Measurements from ENCODE around the gene LSM14B. TPM values are rescaled to one million over a fixed set of nuclear protein-coding genes. Genes with fewer than 3 reads are reported as not detected.

LSM14B gene
- total and polyA plus RNA-seq, 4 donors, result 16.4 to 41.7 (median 27.8) TPM

- DNase-seq (no peak), ATAC-seq (ENCODE audit: insufficient read depth, low FRiP score) (no peak)
- no peak overlapping the region for H3K9ac ChIP-seq (ENCODE audit: insufficient read depth in 1 of 2, low read length in 2 of 2)
- no peak overlapping the region for H3K4me3 ChIP-seq
- peaks cover 5 to 56% (median 17%) of the 10 kb centered on the region in 4 donors for H3K36me3 ChIP-seq (ENCODE audit: control insufficient read depth in 4 of 4, insufficient read depth in 4 of 4, low read length in 4 of 4)
- no peak for TF ChIP-seq CTCF (IDR thresholded peaks at IDR 0.05; ENCODE audit: control extremely low read depth, extremely low read depth)
- WGBS, 2 donors, result 89 to 96% methylated on average over 4 of the region's 4 CpGs
- no peaks in the 10 kb centered on the region for H3K4me1 ChIP-seq (ENCODE audit: control insufficient read depth in 5 of 5, insufficient read depth in 5 of 5, low read length in 5 of 5)
- no peak overlapping the region for H3K27ac ChIP-seq (ENCODE audit: low read depth in 1 of 2, low read length in 1 of 2)
- H3K9me3 ChIP-seq (ENCODE audit: control insufficient read depth in 4 of 4, insufficient read depth in 3 of 4, low read length in 3 of 4), result no peaks in the 10 kb centered on the region
- no peaks in the 10 kb centered on the region for H3K27me3 ChIP-seq (ENCODE audit: control insufficient read depth in 3 of 3, insufficient read depth in 3 of 3, low read length in 2 of 3)
Observed at GRCh38 chr20:62168061-62168460, 45.8 kb downstream of the LSM14B start.

DNA sequence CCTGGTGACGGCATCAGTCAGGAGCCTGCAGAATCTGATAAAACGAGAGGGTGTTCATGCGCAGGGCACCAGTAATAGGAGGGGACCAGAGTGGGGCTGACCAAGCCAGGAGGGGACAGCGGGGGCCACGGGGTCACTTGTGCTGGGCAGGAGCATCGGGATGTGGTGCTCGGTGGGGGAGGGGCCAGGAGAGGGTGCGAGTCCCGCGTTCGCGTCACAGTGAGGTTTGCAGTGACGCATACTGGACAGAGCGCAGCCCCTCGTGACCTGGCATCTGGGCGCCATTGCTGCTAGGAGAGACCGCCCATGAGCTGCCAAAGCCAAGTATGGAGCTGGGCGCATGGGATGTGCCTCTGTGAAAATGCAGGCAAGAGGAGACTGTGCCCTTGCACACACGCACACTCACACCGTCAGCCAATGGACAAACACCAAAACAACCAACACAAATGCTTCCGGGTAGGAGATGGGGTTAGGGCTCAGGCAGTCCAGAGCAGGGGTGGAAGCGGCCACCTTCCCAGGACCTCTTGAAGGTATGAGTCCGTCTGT lies 46.7 kb downstream of the LSM14B start:
- H3K27ac ChIP-seq (ENCODE audit: low read depth in 1 of 2, low read length in 1 of 2), result no peak overlapping the region
- H3K4me3 ChIP-seq, result no peak overlapping the region
- H3K9ac ChIP-seq (ENCODE audit: insufficient read depth in 1 of 2, low read length in 2 of 2), result no peak overlapping the region
- no peaks in the 10 kb centered on the region for H3K9me3 ChIP-seq (ENCODE audit: control insufficient read depth in 4 of 4, insufficient read depth in 3 of 4, low read length in 3 of 4)
- TF ChIP-seq CTCF (IDR thresholded peaks at IDR 0.05; ENCODE audit: control extremely low read depth, extremely low read depth), result no peak
- peaks cover 5 to 48% (median 17%) of the 10 kb centered on the region in 4 donors for H3K36me3 ChIP-seq (ENCODE audit: control insufficient read depth in 4 of 4, insufficient read depth in 4 of 4, low read length in 4 of 4)
- no peaks in the 10 kb centered on the region for H3K4me1 ChIP-seq (ENCODE audit: control insufficient read depth in 5 of 5, insufficient read depth in 5 of 5, low read length in 5 of 5)
- no peak for ATAC-seq (ENCODE audit: insufficient read depth, low FRiP score)
- 95 to 98% methylated on average over 23 of the region's 23 CpGs for WGBS, 2 donors
- H3K27me3 ChIP-seq (ENCODE audit: control insufficient read depth in 3 of 3, insufficient read depth in 3 of 3, low read length in 2 of 3), result no peaks in the 10 kb centered on the region
- DNase-seq, result no peak

DNA sequence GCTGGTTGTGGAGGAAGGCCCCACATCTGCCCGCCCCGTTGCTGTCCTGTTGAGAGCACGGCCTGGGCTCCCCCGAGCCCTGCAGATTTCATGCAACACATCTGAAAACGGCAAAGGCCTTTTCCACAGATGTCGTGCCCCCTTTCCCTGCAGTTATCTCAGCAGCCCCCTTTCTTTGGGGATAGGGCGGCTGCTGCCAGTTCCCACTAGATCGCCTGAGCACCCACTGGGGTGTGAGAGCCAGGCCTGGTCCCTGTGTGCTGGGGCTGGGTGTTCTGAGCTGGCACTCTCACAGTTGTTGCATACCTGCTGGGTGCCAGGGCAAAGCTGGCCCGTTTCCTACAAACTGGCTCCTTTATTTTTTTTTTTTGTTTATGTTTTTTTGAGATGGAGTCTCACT lies 48.3 kb downstream of the LSM14B start:
- DNase-seq, result no peak
- no peak for TF ChIP-seq CTCF (IDR thresholded peaks at IDR 0.05; ENCODE audit: control extremely low read depth, extremely low read depth)
- Histone ChIP-seq H3K27me3 (ENCODE audit: control insufficient read depth in 3 of 3, insufficient read depth in 3 of 3, low read length in 2 of 3) (no peaks in the 10 kb centered on the region), H3K9me3 (ENCODE audit: control insufficient read depth in 4 of 4, insufficient read depth in 3 of 4, low read length in 3 of 4) (no peaks in the 10 kb centered on the region), H3K9ac (ENCODE audit: insufficient read depth in 1 of 2, low read length in 2 of 2) (no peak overlapping the region), H3K4me3 (no peak overlapping the region), H3K36me3 (ENCODE audit: control insufficient read depth in 4 of 4, insufficient read depth in 4 of 4, low read length in 4 of 4) (peaks cover 5 to 46% (median 15%) of the 10 kb centered on the region in 4 donors), H3K27ac (ENCODE audit: low read depth in 1 of 2, low read length in 1 of 2) (no peak overlapping the region), H3K4me1 (ENCODE audit: control insufficient read depth in 5 of 5, insufficient read depth in 5 of 5, low read length in 5 of 5) (no peaks in the 10 kb centered on the region)
- WGBS, 2 donors, result 96 to 97% methylated on average over 9 of the region's 9 CpGs
- no peak for ATAC-seq (ENCODE audit: insufficient read depth, low FRiP score)

GRCh38 chr20:62171245-62171644 lies 49.0 kb downstream of the LSM14B start:
- no peak for TF ChIP-seq CTCF (IDR thresholded peaks at IDR 0.05; ENCODE audit: control extremely low read depth, extremely low read depth)
- no peaks in the 10 kb centered on the region for H3K27me3 ChIP-seq (ENCODE audit: control insufficient read depth in 3 of 3, insufficient read depth in 3 of 3, low read length in 2 of 3)
- peaks cover 4 to 43% (median 15%) of the 10 kb centered on the region in 4 donors for H3K36me3 ChIP-seq (ENCODE audit: control insufficient read depth in 4 of 4, insufficient read depth in 4 of 4, low read length in 4 of 4)
- no peaks in the 10 kb centered on the region for H3K4me1 ChIP-seq (ENCODE audit: control insufficient read depth in 5 of 5, insufficient read depth in 5 of 5, low read length in 5 of 5)
- no peak overlapping the region for H3K9ac ChIP-seq (ENCODE audit: insufficient read depth in 1 of 2, low read length in 2 of 2)
- no peak for DNase-seq
- no peak overlapping the region for H3K27ac ChIP-seq (ENCODE audit: low read depth in 1 of 2, low read length in 1 of 2)
- no peaks in the 10 kb centered on the region for H3K9me3 ChIP-seq (ENCODE audit: control insufficient read depth in 4 of 4, insufficient read depth in 3 of 4, low read length in 3 of 4)
- ATAC-seq (ENCODE audit: insufficient read depth, low FRiP score), result no peak
- 73 to 75% methylated on average over 8 of the region's 8 CpGs for WGBS, 2 donors
- H3K4me3 ChIP-seq, result no peak overlapping the region

Measured in lung (tissue), 12 donors.